OCI-LY1 (cell line): Measurements from ENCODE around the gene PYGB.

Source experiments
- CTCF ChIP-seq: fragments of 200-600 bp; sonication (generic), shearing (Covaris generic); IDR thresholded peaks from 2 replicates; pipeline ENCODE4 v1.5.1; 2017; ENCODE audit warnings: mild to moderate bottlenecking, antibody characterized with exemption, low read length, moderate library complexity, mixed read lengths
- EZH2 ChIP-seq: fragments of 200-600 bp; sonication (generic), shearing (Covaris generic); IDR thresholded peaks from 2 replicates; pipeline ENCODE4 v1.8.0; 2017; ENCODE audit warnings: borderline replicate concordance, mixed run types, mild to moderate bottlenecking, antibody characterized with exemption, low read length, moderate library complexity, mixed read lengths

- TF ChIP-seq CTCF (no peak), EZH2 (no peak)
Measured at GRCh38 chr20:25209400-25209799, 38.5 kb upstream of the PYGB start.
